ENCODE data around the gene KCNN3.

The KCNN3 gene

GRCh38 chr1:154842635-154843034 is 27.4 kb downstream of the KCNN3 start:
- DNase-seq (ENCODE audit: low read depth in 2 of 2): no peak
- TF ChIP-seq CTCF (IDR thresholded peaks at IDR 0.05; ENCODE audit: low read depth, low read length): no peak

GRCh38 chr1:154841384-154841783 is 28.7 kb downstream of the KCNN3 start:
- no peak for TF ChIP-seq CTCF (IDR thresholded peaks at IDR 0.05; ENCODE audit: low read depth, low read length)
- no peak for DNase-seq (ENCODE audit: low read depth in 2 of 2)
- no peak overlapping the region for H3K4me3 ChIP-seq (replicated peaks in 1 of 2; ENCODE audit: low read depth in 2 of 2, low read length in 2 of 2)

More at GRCh38 chr1:154842635-154843034, 27.4 kb downstream of the KCNN3 start:
- no peak overlapping the region for H3K4me3 ChIP-seq (replicated peaks in 1 of 2; ENCODE audit: low read depth in 2 of 2, low read length in 2 of 2)

GRCh38 chr1:154840269-154841176 is 29.6 kb downstream of the KCNN3 start:
- DNase-seq (ENCODE audit: low read depth in 2 of 2): peak; percentile 16 to 27
- TF ChIP-seq CTCF (IDR thresholded peaks at IDR 0.05; ENCODE audit: low read depth, low read length): no peak

GRCh38 chr1:154839691-154840090 is 30.4 kb downstream of the KCNN3 start:
- DNase-seq (ENCODE audit: low read depth in 2 of 2): no peak
- no peak overlapping the region for H3K4me3 ChIP-seq (replicated peaks in 1 of 2; ENCODE audit: low read depth in 2 of 2, low read length in 2 of 2)
- TF ChIP-seq CTCF (IDR thresholded peaks at IDR 0.05; ENCODE audit: low read depth, low read length): no peak

More at GRCh38 chr1:154840269-154841176, 29.6 kb downstream of the KCNN3 start:
- H3K4me3 ChIP-seq (replicated peaks in 1 of 2; ENCODE audit: low read depth in 2 of 2, low read length in 2 of 2): no peak overlapping the region

- TF ChIP-seq CTCF (IDR thresholded peaks at IDR 0.05; ENCODE audit: low read depth, low read length): no peak
- no peak for DNase-seq (ENCODE audit: low read depth in 2 of 2)
- H3K4me3 ChIP-seq (replicated peaks in 1 of 2; ENCODE audit: low read depth in 2 of 2, low read length in 2 of 2): no peak overlapping the region
Observed at GRCh38 chr1:154838988-154839387, 31.1 kb downstream of the KCNN3 start.

- TF ChIP-seq CTCF (IDR thresholded peaks at IDR 0.05; ENCODE audit: low read depth, low read length): no peak
- no peak overlapping the region for H3K4me3 ChIP-seq (replicated peaks in 1 of 2; ENCODE audit: low read depth in 2 of 2, low read length in 2 of 2)
- no peak for DNase-seq (ENCODE audit: low read depth in 2 of 2)
Observed at GRCh38 chr1:154838461-154838860, 31.6 kb downstream of the KCNN3 start.
